Transverse colon (tissue), 4 donors: ENCODE results near the gene LRP3. TPM values are rescaled to one million over a fixed set of nuclear protein-coding genes. Genes with fewer than 3 reads are reported as not detected.
"Not testable (repeated sequence)": the region's sequence is repeated elsewhere in the genome, so short reads cannot be mapped to it uniquely, and the experiment has no call there.

Experiments used
- DNase-seq: peaks from one replicate; pipeline ENCODE4 v3.0.0-alpha.2; 2019
- H3K27ac ChIP-seq, 4 donors: fragments of 200-600 bp; sonication (generic); 2 replicates each; pipeline ENCODE4 v1.5.1; 2016 to 2018; ENCODE audit warnings: inconsistent platforms in 4 of 4
- H3K27me3 ChIP-seq: fragments of 200-600 bp; sonication (generic); 2 replicates; pipeline ENCODE4 v1.5.1; 2017; ENCODE audit warnings: inconsistent platforms
- H3K36me3 ChIP-seq, 4 donors: fragments of 200-600 bp; sonication (generic); 2 replicates each; pipeline ENCODE4 v1.5.1; 2017 to 2019; ENCODE audit warnings: inconsistent platforms in 4 of 4
- H3K4me1 ChIP-seq, 4 donors: fragments of 200-600 bp; sonication (generic); 2 replicates each; pipeline ENCODE4 v1.5.1; 2017 to 2020; ENCODE audit warnings: inconsistent platforms in 4 of 4
- H3K4me3 ChIP-seq, 4 donors: fragments of 200-600 bp; sonication (generic); 1 replicate in 1 of 4; 2 replicates in 3 of 4; pipeline versions ENCODE4 v1.5.1 to v1.6.1; 2017 to 2019; ENCODE audit warnings: inconsistent platforms in 4 of 4
- H3K9me3 ChIP-seq, 2 donors: fragments of 200-600 bp; sonication (generic); 2 replicates each; pipeline ENCODE4 v1.5.1; 2017 to 2019; ENCODE audit warnings: inconsistent platforms in 2 of 2
- CTCF ChIP-seq, 5 experiments: fragments of 200-600 bp in 3 of 5; fragments of 450-650 bp in 2 of 5; sonication (generic) in 3 of 5; IDR thresholded peaks; 1 replicate in 2 of 5; 2 replicates in 3 of 5; pipeline ENCODE4 v1.5.1; 2016 to 2017; ENCODE audit warnings: antibody characterized with exemption in 5 of 5, inconsistent platforms in 3 of 5, mild to moderate bottlenecking in 2 of 5, moderate library complexity in 1 of 5
- EP300 ChIP-seq: sonication (generic); formaldehyde crosslinking; IDR thresholded peaks from one replicate; pipeline ENCODE4 v1.6.1; 2017; ENCODE audit warnings: antibody characterized with exemption, low read depth
- POLR2A ChIP-seq: fragments of 450-650 bp; IDR thresholded peaks from one replicate; pipeline ENCODE4 v1.6.1; 2016; ENCODE audit warnings: antibody characterized with exemption, mild to moderate bottlenecking, moderate library complexity
- POLR2AphosphoS5 ChIP-seq, 3 donors: sonication (generic); formaldehyde crosslinking; IDR thresholded peaks; one replicate each; pipeline ENCODE4 v1.6.1; 2016; ENCODE audit warnings: antibody characterized with exemption in 3 of 3
- WGBS, 2 donors: methylation state at CpG; one replicate each; pipeline ENCODE4 v1.1.5; 2018; ENCODE audit warnings: low coverage in 1 of 2; 5-methylcytosine and 5-hydroxymethylcytosine counted together
- in situ Hi-C, 4 donors: fragments of 200-750 bp; cut with MboI; loops; one replicate each; pipeline versions ENCODE4 v1.15.0 to v1.15.1; 2017; ENCODE audit warnings: low sequenced_read_pairs in 3 of 4, low pct_ligation_motif_present in 1 of 4, low pct_unique_long_range_greater_than_20kb in 1 of 4
- intact Hi-C: fragments of 100-400 bp; cut with DNase I; formaldehyde crosslinking; loops from one replicate; pipeline ENCODE4 v1.15.1; 2023; ENCODE audit warnings: low total_unique reads
- total RNA-seq, 4 donors: library from RNA; depleted of rRNA; stranded (reverse); fragments of >200 nt; gene quantifications; one replicate each; pipeline ENCODE4 v1.1.0, GENCODE V29; 2016

LRP3 gene
- total RNA-seq, 4 donors from 2014 or later, result 12.5 to 23.6 (median 17.1) TPM

GRCh38 chr19:33152176-33152575 is 42.0 kb upstream of the LRP3 start:
- intact Hi-C loops (no loop called here), in situ Hi-C loops (no loop called here)
- Histone ChIP-seq H3K4me1 (no peaks in the 10 kb centered on the region), H3K27me3 (no peaks in the 10 kb centered on the region), H3K36me3 (no peaks in the 10 kb centered on the region), H3K27ac (no peak overlapping the region), H3K4me3 (no peak overlapping the region), H3K9me3 (no peaks in the 10 kb centered on the region)
- 75 to 80% methylated on average over 2 of the region's 2 CpGs for WGBS, 2 donors
- TF ChIP-seq EP300 (no peak), POLR2A (no peak), CTCF (IDR thresholded peaks at IDR 0.05) (no peak), POLR2AphosphoS5 (IDR thresholded peaks at IDR 0.05) (no peak)
- DNase-seq, result no peak

- DNase-seq, intact Hi-C loops, H3K36me3 ChIP-seq, H3K4me1 ChIP-seq, H3K4me3 ChIP-seq, in situ Hi-C loops, H3K9me3 ChIP-seq, H3K27me3 ChIP-seq, H3K27ac ChIP-seq: not testable (repeated sequence)
- WGBS, 2 donors, result 83 to 92% methylated on average over 2 to 4 of the region's 4 CpGs
Measured at GRCh38 chr19:33152625-33153024, 41.5 kb upstream of the LRP3 start.

GRCh38 chr19:33154313-33154712 is 39.8 kb upstream of the LRP3 start:
- 85 to 90% methylated on average over 3 to 6 of the region's 6 CpGs for WGBS, 2 donors
- H3K4me3 ChIP-seq, H3K36me3 ChIP-seq, in situ Hi-C loops, H3K4me1 ChIP-seq, H3K9me3 ChIP-seq, intact Hi-C loops, DNase-seq, H3K27ac ChIP-seq, H3K27me3 ChIP-seq: not testable (repeated sequence)

- intact Hi-C loops, result no loop called here
- 79% methylated on average over 5 of the region's 5 CpGs; no CpG with 5 or more reads in 1 of the 2 donors for WGBS, 2 donors
- in situ Hi-C loops, result no loop called here
Measured at GRCh38 chr19:33156334-33156733, 37.8 kb upstream of the LRP3 start.

GRCh38 chr19:33157906-33158305 is 36.2 kb upstream of the LRP3 start:
- WGBS, 2 donors, result 78 to 100% methylated on average over 1 to 3 of the region's 3 CpGs
- Histone ChIP-seq H3K27me3 (no peaks in the 10 kb centered on the region), H3K4me3 (no peak overlapping the region), H3K27ac (no peak overlapping the region), H3K36me3 (no peaks in the 10 kb centered on the region), H3K4me1 (no peaks in the 10 kb centered on the region), H3K9me3 (no peaks in the 10 kb centered on the region)
- TF ChIP-seq EP300 (no peak), POLR2A (no peak), POLR2AphosphoS5 (IDR thresholded peaks at IDR 0.05) (no peak), CTCF (IDR thresholded peaks at IDR 0.05) (no peak)
- DNase-seq, result no peak
- in situ Hi-C loops (no loop called here), intact Hi-C loops (no loop called here)

More at GRCh38 chr19:33156334-33156733, 37.8 kb upstream of the LRP3 start:
- H3K27ac ChIP-seq, result no peak overlapping the region
- no peak overlapping the region for H3K4me3 ChIP-seq
- H3K27me3 ChIP-seq, result no peaks in the 10 kb centered on the region
- no peaks in the 10 kb centered on the region for H3K9me3 ChIP-seq
- TF ChIP-seq POLR2AphosphoS5 (IDR thresholded peaks at IDR 0.05), result no peak
- TF ChIP-seq CTCF (IDR thresholded peaks at IDR 0.05), result no peak
- TF ChIP-seq POLR2A, result no peak
- no peak for TF ChIP-seq EP300
- H3K36me3 ChIP-seq, result no peaks in the 10 kb centered on the region
- H3K4me1 ChIP-seq, result no peaks in the 10 kb centered on the region
- no peak for DNase-seq
